ENCODE data around the gene KIAA1671.

DNA sequence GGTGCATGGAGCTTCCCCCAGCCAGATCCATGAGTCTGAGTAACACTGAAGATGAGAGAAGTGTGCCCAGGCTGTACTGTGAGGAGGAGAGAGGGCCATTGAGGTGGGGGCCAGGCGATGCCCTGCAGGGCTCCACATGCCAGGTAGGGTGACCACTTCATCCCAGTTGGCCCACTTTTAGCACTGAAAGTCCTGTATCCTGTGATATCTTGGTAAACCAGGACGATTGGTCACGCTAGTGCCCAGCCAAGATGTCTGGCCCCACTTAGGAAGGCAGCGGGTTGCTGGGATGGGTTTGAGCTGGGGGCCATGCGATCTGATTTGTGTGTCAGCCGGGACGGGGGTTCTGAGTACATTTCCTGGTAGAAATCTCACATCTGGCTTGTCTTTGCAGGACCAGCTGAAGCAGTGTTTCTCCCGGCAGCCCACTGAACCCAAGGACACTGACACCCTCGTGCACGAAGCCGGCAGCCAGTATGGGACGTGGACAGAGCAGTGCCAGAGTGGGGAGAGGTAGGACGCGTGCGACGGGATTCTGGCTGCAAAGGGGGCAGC, 218.0 kb downstream of the KIAA1671 start:
- TF ChIP-seq CTCF (IDR thresholded peaks at IDR 0.05), result no peak
- no peak for TF ChIP-seq EZH2 (IDR thresholded peaks at IDR 0.05; ENCODE audit: borderline replicate concordance, insufficient read depth, low read depth, low read length, poor library complexity, severe bottlenecking)
